ENCODE measurements around the gene DST. TPM values are rescaled to one million over a fixed set of nuclear protein-coding genes. Genes with fewer than 3 reads are reported as not detected.

DST gene
- total and polyA plus RNA-seq, 7 donors: 58.3 to 341 (median 109) TPM

- no peak for TF ChIP-seq CTCF (IDR thresholded peaks at IDR 0.05)
- Histone ChIP-seq H3K4me1 (no peaks in the 10 kb centered on the region), H3K4me3 (no peak overlapping the region), H3K27me3 (ENCODE audit: insufficient read depth in 3 of 3, low read length in 2 of 3) (no peaks in the 10 kb centered on the region), H3K9me3 (no peaks in the 10 kb centered on the region), H3K36me3 (ENCODE audit: insufficient read depth in 1 of 2, low read depth in 1 of 2) (no peaks in the 10 kb centered on the region), H3K27ac (no peak overlapping the region)
- no peak for ATAC-seq
- intact Hi-C loops (cut with DNase I): no loop called here
- 68 to 89% (median 79%) methylated on average over 36 of the region's 36 CpGs for WGBS, 3 donors
- DNase-seq: no peak
These were observed 209.6 kb downstream of the DST start for GRCh38 chr6:56433119-56433518.

DNA sequence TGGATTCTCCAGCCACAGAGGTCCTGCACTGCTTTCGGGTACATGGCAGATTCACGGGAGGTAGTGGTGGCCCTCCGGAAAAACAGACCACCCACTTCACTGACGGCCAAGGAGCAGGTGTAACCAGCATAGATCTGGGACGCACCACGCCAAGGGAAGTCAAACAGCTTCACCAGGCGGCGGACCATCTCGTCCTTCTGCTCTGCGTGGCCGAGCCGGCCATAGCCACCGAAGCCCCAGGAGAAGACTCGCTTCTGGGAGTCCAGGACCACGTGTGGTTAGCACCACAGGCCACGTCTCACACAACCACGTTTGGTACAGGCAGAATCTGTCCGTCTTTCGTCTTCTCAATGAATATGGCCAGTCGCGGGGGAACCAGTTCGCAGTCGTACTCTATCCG is 210.5 kb downstream of the DST start:
- TF ChIP-seq CTCF (IDR thresholded peaks at IDR 0.05): no peak
- H3K27ac ChIP-seq: no peak overlapping the region
- ATAC-seq (no peak), DNase-seq (no peak)
- no peaks in the 10 kb centered on the region for H3K27me3 ChIP-seq (ENCODE audit: insufficient read depth in 3 of 3, low read length in 2 of 3)
- H3K4me3 ChIP-seq: no peak overlapping the region
- no peaks in the 10 kb centered on the region for H3K36me3 ChIP-seq (ENCODE audit: insufficient read depth in 1 of 2, low read depth in 1 of 2)
- H3K4me1 ChIP-seq: no peaks in the 10 kb centered on the region
- intact Hi-C loops (cut with DNase I): no loop called here
- WGBS, 3 donors: 97 to 98% (median 98%) methylated on average over 24 of the region's 24 CpGs
- no peaks in the 10 kb centered on the region for H3K9me3 ChIP-seq

DNA sequence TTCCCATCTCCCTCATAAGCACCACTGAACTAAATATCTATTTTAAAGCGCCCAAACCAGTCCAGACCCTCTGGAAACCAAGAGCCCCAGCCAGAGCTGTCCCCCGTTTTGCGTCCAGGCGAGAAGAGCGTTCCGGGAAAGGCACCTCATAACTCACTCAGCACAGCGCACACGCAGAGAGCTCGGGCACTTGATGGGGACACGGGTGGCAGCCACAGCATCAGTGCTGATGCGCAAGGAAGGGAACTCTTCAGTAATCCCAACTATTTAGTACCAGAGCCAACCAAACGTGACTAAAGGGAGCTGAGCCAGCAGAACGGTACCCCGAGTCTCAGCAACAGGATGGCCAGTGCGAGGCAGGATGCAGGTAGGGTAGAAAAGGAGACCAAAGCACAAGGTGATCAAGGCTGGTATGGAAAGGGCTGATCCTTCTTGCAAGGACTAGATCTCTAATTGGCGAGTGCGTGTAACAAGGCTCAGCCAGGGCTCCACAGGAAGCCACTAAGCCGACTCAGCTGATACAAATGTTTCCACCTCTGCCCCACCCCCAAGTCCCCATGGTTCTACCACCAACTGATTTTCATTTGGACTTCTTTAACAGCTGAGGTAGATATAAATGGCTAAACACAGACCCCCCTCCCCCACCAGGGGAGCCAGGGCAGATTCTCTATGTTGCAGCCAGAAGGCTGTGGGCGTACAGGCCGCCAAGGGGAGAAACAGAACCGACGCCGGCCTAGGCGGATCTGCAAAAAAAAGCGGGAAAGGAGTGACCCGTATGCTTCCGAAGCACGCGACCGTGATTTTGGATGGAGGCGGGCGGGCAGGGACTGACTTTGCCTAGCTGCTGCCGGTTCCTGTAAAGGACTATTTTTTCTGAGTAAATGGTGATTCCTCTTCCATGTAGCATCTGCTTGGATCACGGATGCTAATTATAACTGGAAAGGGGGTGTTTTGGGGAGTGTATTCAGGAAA is 211.8 kb downstream of the DST start:
- H3K4me1 ChIP-seq: no peaks in the 10 kb centered on the region
- no peak overlapping the region for H3K27ac ChIP-seq
- TF ChIP-seq CTCF (IDR thresholded peaks at IDR 0.05): no peak
- no peaks in the 10 kb centered on the region for H3K9me3 ChIP-seq
- ATAC-seq (no peak), DNase-seq (no peak)
- no peaks in the 10 kb centered on the region for H3K36me3 ChIP-seq (ENCODE audit: insufficient read depth in 1 of 2, low read depth in 1 of 2)
- intact Hi-C loops (cut with DNase I): no loop called here
- 88 to 94% (median 91%) methylated on average over 34 of the region's 34 CpGs for WGBS, 3 donors
- no peaks in the 10 kb centered on the region for H3K27me3 ChIP-seq (ENCODE audit: insufficient read depth in 3 of 3, low read length in 2 of 3)
- no peak overlapping the region for H3K4me3 ChIP-seq

GRCh38 chr6:56424542-56425083 is 218.1 kb downstream of the DST start:
- intact Hi-C loops (cut with DNase I): no loop called here
- no peak for DNase-seq

More at GRCh38 chr6:56424542-56425083, 218.1 kb downstream of the DST start:
- H3K9me3 ChIP-seq: no peaks in the 10 kb centered on the region
- no peaks in the 10 kb centered on the region for H3K27me3 ChIP-seq (ENCODE audit: insufficient read depth in 3 of 3, low read length in 2 of 3)
- H3K4me1 ChIP-seq: no peaks in the 10 kb centered on the region
- no peak overlapping the region for H3K4me3 ChIP-seq
- H3K27ac ChIP-seq: no peak overlapping the region
- no peak for ATAC-seq
- no peak for TF ChIP-seq CTCF (IDR thresholded peaks at IDR 0.05)
- H3K36me3 ChIP-seq (ENCODE audit: insufficient read depth in 1 of 2, low read depth in 1 of 2): no peaks in the 10 kb centered on the region
- 46 to 64% (median 51%) methylated on average over 4 of the region's 4 CpGs for WGBS, 3 donors
